ENCODE data around the gene DDX54. TPM values are rescaled to one million over a fixed set of nuclear protein-coding genes. Genes with fewer than 3 reads are reported as not detected.

DDX54 gene
- polyA plus RNA-seq, 3 donors: 7.9 to 32.2 (median 13.6) TPM

GRCh38 chr12:113226696-113227568 is 41.7 kb upstream of the DDX54 start:
- Mint-ChIP-seq H3K4me1 (peaks cover 78% of the 10 kb centered on the region), H3K36me3 (peaks cover 41 to 52% of the 10 kb centered on the region in 2 donors), H3K9me3 (no peaks in the 10 kb centered on the region), H3K27ac (peak overlapping the region; percentile 80 to 95 (median 84)), H3K4me3 (peak overlapping the region; percentile 55 to 71), H3K27me3 (ENCODE audit: low read depth in 3 of 3) (no peaks in the 10 kb centered on the region)
- DNase-seq: no peak
- Histone ChIP-seq H2AFZ (ENCODE audit: insufficient read depth, low read depth, low read length, poor library complexity, severe bottlenecking) (peak overlapping the region; percentile 9), H3K4me1 (ENCODE audit: control insufficient read depth in 1 of 2, insufficient read depth in 2 of 2, low read length in 2 of 2) (peaks cover 84 to 90% of the 10 kb centered on the region in 2 donors), H3K4me3 (replicated peaks in 1 of 3; ENCODE audit: low read depth in 2 of 3, low read length in 3 of 3) (peak overlapping the region in 1 of 3 experiments; percentile 25), H3K27ac (ENCODE audit: low read depth in 1 of 2, low read length in 2 of 2) (peak overlapping the region; percentile 41 to 58), H3K79me2 (ENCODE audit: insufficient read depth, low read length) (peaks cover 83% of the 10 kb centered on the region), H3K9ac (ENCODE audit: insufficient read depth, low read length, poor library complexity, severe bottlenecking) (peak overlapping the region; percentile 11), H3K27me3 (ENCODE audit: control insufficient read depth in 2 of 2, insufficient read depth in 2 of 2, low read length in 2 of 2) (no peaks in the 10 kb centered on the region), H3K36me3 (replicated peaks in 1 of 2; ENCODE audit: control insufficient read depth in 1 of 2, insufficient read depth in 2 of 2, low read length in 2 of 2) (peaks cover 24 to 36% of the 10 kb centered on the region in 2 donors), H4K20me1 (ENCODE audit: insufficient read depth, low read length) (no peaks in the 10 kb centered on the region), H3K9me3 (replicated peaks in 1 of 2; ENCODE audit: control insufficient read depth in 1 of 2, insufficient read depth in 1 of 2, low read length in 2 of 2) (no peaks in the 10 kb centered on the region), H3K4me2 (replicated peaks; ENCODE audit: extremely low read depth, low read length, poor library complexity, severe bottlenecking) (peak overlapping the region; percentile 27)
- intact Hi-C loops (cut with micrococcal nuclease): no loop called here
- TF ChIP-seq CTCF (IDR thresholded peaks at IDR 0.05): no peak
- 34% methylated on average over 9 of the region's 13 CpGs for WGBS (ENCODE audit: insufficient coverage)

- Mint-ChIP-seq H3K4me3 (no peak overlapping the region), H3K27ac (peak overlapping the region in 1 of 7 donors; percentile 50), H3K9me3 (no peaks in the 10 kb centered on the region), H3K27me3 (ENCODE audit: low read depth in 3 of 3) (no peaks in the 10 kb centered on the region), H3K36me3 (peaks cover 23 to 34% of the 10 kb centered on the region in 2 donors), H3K4me1 (peaks cover 67% of the 10 kb centered on the region)
- Histone ChIP-seq H4K20me1 (ENCODE audit: insufficient read depth, low read length) (no peaks in the 10 kb centered on the region), H3K4me2 (replicated peaks; ENCODE audit: extremely low read depth, low read length, poor library complexity, severe bottlenecking) (no peak overlapping the region), H3K36me3 (replicated peaks in 1 of 2; ENCODE audit: control insufficient read depth in 1 of 2, insufficient read depth in 2 of 2, low read length in 2 of 2) (peaks cover 9 to 20% of the 10 kb centered on the region in 2 donors), H3K79me2 (ENCODE audit: insufficient read depth, low read length) (peaks cover 77% of the 10 kb centered on the region), H3K4me1 (ENCODE audit: control insufficient read depth in 1 of 2, insufficient read depth in 2 of 2, low read length in 2 of 2) (peaks cover 76 to 82% of the 10 kb centered on the region in 2 donors), H3K27ac (ENCODE audit: low read depth in 1 of 2, low read length in 2 of 2) (no peak overlapping the region), H2AFZ (ENCODE audit: insufficient read depth, low read depth, low read length, poor library complexity, severe bottlenecking) (no peak overlapping the region), H3K9ac (ENCODE audit: insufficient read depth, low read length, poor library complexity, severe bottlenecking) (no peak overlapping the region), H3K4me3 (replicated peaks in 1 of 3; ENCODE audit: low read depth in 2 of 3, low read length in 3 of 3) (no peak overlapping the region), H3K9me3 (replicated peaks in 1 of 2; ENCODE audit: control insufficient read depth in 1 of 2, insufficient read depth in 1 of 2, low read length in 2 of 2) (no peaks in the 10 kb centered on the region), H3K27me3 (ENCODE audit: control insufficient read depth in 2 of 2, insufficient read depth in 2 of 2, low read length in 2 of 2) (no peaks in the 10 kb centered on the region)
- DNase-seq: no peak
- 100% methylated on average over 2 of the region's 4 CpGs for WGBS (ENCODE audit: insufficient coverage)
- intact Hi-C loops (cut with micrococcal nuclease): no loop called here
- TF ChIP-seq CTCF (IDR thresholded peaks at IDR 0.05): no peak
These were observed 39.7 kb upstream of the DDX54 start for GRCh38 chr12:113224955-113225354.
